BJ (cell line): ENCODE data around the gene CD19. TPM values are rescaled to one million over a fixed set of nuclear protein-coding genes. Genes with fewer than 3 reads are reported as not detected.
"Not testable (repeated sequence)": the region's sequence is repeated elsewhere in the genome, so short reads cannot be mapped to it uniquely, and the experiment has no call there.

Source experiments
- CTCF ChIA-PET: fragments of 350-600 bp; formaldehyde crosslinking; extraction: SDS; loops from one replicate; lab custom pipeline; 2021; ENCODE audit warnings: antibody characterized with exemption, inconsistent platforms; lab: Yijun Ruan, JAX
- POLR2A ChIA-PET: fragments of 300-600 bp; sonication (Branson Sonifier 250); formaldehyde crosslinking; extraction: SDS; loops from one replicate; lab custom pipeline; 2021; ENCODE audit warnings: antibody characterized with exemption; lab: Charles Lee
- DNase-seq: peaks from one replicate; pipeline ENCODE4 v3.0.0-alpha.2; 2011; ENCODE audit warnings: low read depth
- H3K27me3 ChIP-seq: 2 replicates; pipeline ENCODE4 v1.6.0; 2011; ENCODE audit warnings: low read length; ENCODE audit not compliant: control insufficient read depth, insufficient read depth
- H3K36me3 ChIP-seq: 2 replicates; pipeline ENCODE4 v1.5.1; 2011; ENCODE audit warnings: low read length; ENCODE audit not compliant: control insufficient read depth, insufficient read depth
- H3K4me3 ChIP-seq: 2 replicates; pipeline ENCODE4 v1.5.1; 2011; ENCODE audit warnings: low read depth, mild to moderate bottlenecking, control low read depth, low read length
- CTCF ChIP-seq: IDR thresholded peaks from 2 replicates; pipeline ENCODE4 v1.5.1; 2011; ENCODE audit warnings: low read depth, mild to moderate bottlenecking, control low read depth, inconsistent platforms, low read length, moderate library complexity; ENCODE audit not compliant: insufficient read depth
- polyA plus RNA-seq: library from polyadenylated mRNA; depleted of rRNA; stranded (reverse); fragments of >200 nt; gene quantifications from 2 replicates; pipeline ENCODE4 v1.2.3, GENCODE V29; 2011

Gene CD19
- polyA plus RNA-seq, 1 experiment = not detected

GRCh38 chr16:28975158-28975599, 43.4 kb downstream of the CD19 start:
- no peak for TF ChIP-seq CTCF
- H3K4me3 ChIP-seq = peak overlapping the region; percentile 74
- H3K36me3 ChIP-seq = peaks cover 8% of the 10 kb centered on the region; the same call in 1 of the 2 replicates
- POLR2A ChIA-PET = no interaction called here
- CTCF ChIA-PET = interaction anchor here (1.6 to 1.7 kb wide), 2 partner anchors 12 to 128 kb away, joined by 3 to 7 read pairs; partner anchors contain the start of gene TUFM
- no peaks in the 10 kb centered on the region for H3K27me3 ChIP-seq
- no peak for DNase-seq

DNA sequence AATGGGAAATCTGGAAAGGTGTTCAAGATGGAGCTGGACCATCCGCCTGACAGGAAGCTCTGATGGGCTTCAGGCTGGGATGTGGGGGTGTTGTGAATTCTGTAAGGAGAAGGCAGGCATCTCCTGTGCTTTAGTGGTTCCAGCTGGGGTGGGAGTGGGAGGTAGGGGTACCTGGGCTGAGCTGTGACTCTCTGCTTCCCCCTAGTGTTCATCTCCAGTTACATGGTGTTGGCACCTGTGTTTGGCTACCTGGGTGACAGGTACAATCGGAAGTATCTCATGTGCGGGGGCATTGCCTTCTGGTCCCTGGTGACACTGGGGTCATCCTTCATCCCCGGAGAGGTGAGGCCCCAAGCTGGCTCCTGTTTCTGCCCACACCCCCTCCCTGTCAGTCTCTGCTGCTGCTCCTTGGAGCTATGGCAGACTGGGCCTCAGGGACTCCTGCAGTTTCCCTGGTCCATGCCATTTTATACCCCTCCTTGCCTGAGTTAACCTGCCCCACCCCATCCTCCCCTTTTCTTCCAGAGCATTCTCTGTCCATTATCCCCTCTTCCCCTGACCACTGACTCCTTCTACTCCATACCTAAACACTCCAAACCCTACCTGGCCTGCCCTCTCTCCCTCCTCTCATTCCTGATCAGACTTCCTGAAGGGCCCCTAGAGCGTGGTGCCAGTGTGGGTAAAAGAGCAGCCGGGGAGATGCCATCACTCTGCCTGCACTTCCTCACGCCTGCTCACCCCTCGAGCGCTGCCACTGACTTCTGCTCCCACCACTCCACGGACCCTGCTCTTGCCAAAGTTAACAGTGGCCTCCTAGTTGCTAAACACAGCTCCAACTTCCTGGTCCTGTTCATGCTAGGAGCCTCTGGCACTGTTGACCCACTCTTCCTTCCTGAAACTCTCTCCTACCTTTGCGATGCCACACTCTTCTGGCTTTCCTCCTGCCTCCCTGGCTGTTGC, 46.2 kb downstream of the CD19 start:
- H3K36me3 ChIP-seq = peaks cover 23% of the 10 kb centered on the region
- H3K27me3 ChIP-seq = no peaks in the 10 kb centered on the region
- DNase-seq = no peak
- ChIA-PET POLR2A (no interaction called here), CTCF (interaction anchor here (0.6 kb wide), 1 partner anchor 16 kb away, joined by 3 read pairs; no protein-coding TSS in a partner anchor)
- 0 out of 2 replicates have a peak, but pooled peaks have one; percentile 23 for TF ChIP-seq CTCF
- H3K4me3 ChIP-seq = no peak overlapping the region

DNA sequence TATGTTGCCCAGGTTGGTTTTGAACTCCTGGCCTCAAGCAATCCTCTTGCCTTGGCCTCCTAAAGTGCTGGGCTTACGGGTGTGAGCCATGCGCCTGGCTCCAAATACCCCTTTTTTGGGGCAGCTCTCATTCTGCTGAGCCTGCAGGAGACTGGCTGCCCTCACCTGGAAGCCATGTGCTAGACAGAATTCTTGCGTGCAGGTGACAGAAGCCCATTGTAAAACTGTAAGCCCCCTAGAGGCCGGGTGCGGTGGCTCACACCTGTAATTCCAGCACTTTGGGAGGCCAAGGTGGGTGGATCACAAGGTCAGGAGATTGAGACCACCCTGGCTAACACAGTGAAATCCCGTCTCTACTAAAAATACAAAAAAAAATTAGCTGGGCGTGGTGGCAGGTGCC, 48.6 kb downstream of the CD19 start:
- POLR2A ChIA-PET, H3K4me3 ChIP-seq, DNase-seq, H3K27me3 ChIP-seq: not testable (repeated sequence)
- peaks cover 36% of the 10 kb centered on the region for H3K36me3 ChIP-seq
- CTCF ChIA-PET = interaction anchor here (0.7 kb wide), 1 partner anchor 17 kb away, joined by 3 read pairs; no protein-coding TSS in a partner anchor

GRCh38 chr16:28980929-28981328, 49.2 kb downstream of the CD19 start:
- Histone ChIP-seq H3K36me3 (peaks cover 39% of the 10 kb centered on the region), H3K27me3 (no peaks in the 10 kb centered on the region), H3K4me3 (no peak overlapping the region)
- ChIA-PET CTCF (interaction anchor here (0.7 kb wide), 1 partner anchor 16 kb away, joined by 3 read pairs; no protein-coding TSS in a partner anchor), POLR2A (no interaction called here)
- DNase-seq = no peak
- TF ChIP-seq CTCF = no peak

- no peak for DNase-seq
- H3K4me3 ChIP-seq = no peak overlapping the region
- TF ChIP-seq CTCF = peak; percentile 64
- H3K27me3 ChIP-seq = no peaks in the 10 kb centered on the region
- H3K36me3 ChIP-seq = peaks cover 43% of the 10 kb centered on the region
- ChIA-PET CTCF (no interaction called here), POLR2A (no interaction called here)
These were observed 49.7 kb downstream of the CD19 start for GRCh38 chr16:28981517-28981916.
